ENCODE results near the gene BBOF1.

- TF ChIP-seq CTCF (IDR thresholded peaks at IDR 0.05; ENCODE audit: insufficient read depth, low read depth, low read length) (no peak), EZH2 (IDR thresholded peaks at IDR 0.05; ENCODE audit: insufficient read depth, low read length) (no peak)
Measured at GRCh38 chr14:74015176-74015575, 4.0 kb upstream of the BBOF1 start.

All from astrocyte (in vitro differentiated cells and primary cell).